Activated T-cell treated with anti-CD3 and anti-CD28 coated beads, Interleukin-2, amount 50 U/mL, for 72 hours (primary cell): ENCODE data around the gene AADACL2. TPM values are rescaled to one million over a fixed set of nuclear protein-coding genes. Genes with fewer than 3 reads are reported as not detected.
"Not testable (repeated sequence)": the region's sequence is repeated elsewhere in the genome, so short reads cannot be mapped to it uniquely, and the experiment has no call there.

Experiments used
- ATAC-seq, 2 donors: fragments of 150-1000 bp; cut with Tn5 transposase; replicated peaks in 1 of 2; 2 replicates each; pipeline ENCODE4 v1.10.0; 2021; ENCODE audit warnings: moderate library complexity in 2 of 2, mild to moderate bottlenecking in 1 of 2
- DNase-seq, 2 donors: peaks; one replicate each; pipeline ENCODE4 v3.0.0; 2021 to 2022; ENCODE audit warnings: mixed read lengths in 1 of 2
- H3K27ac Mint-ChIP-seq: one replicate; pipeline ENCODE4 v1.8.0; 2022; ENCODE audit warnings: mild to moderate bottlenecking, moderate library complexity, mixed read lengths
- H3K27me3 Mint-ChIP-seq: one replicate; pipeline ENCODE4 v1.8.0; 2022; ENCODE audit warnings: low read depth, mixed read lengths
- H3K36me3 Mint-ChIP-seq, 2 donors: one replicate each; pipeline ENCODE4 v1.8.0; 2022; ENCODE audit warnings: mixed read lengths in 2 of 2, mild to moderate bottlenecking in 1 of 2; ENCODE audit not compliant: insufficient read depth in 2 of 2
- H3K4me1 Mint-ChIP-seq: one replicate; pipeline ENCODE4 v1.8.0; 2022; ENCODE audit warnings: low read depth, mixed read lengths
- H3K4me3 Mint-ChIP-seq, 2 donors: one replicate each; pipeline ENCODE4 v1.8.0; 2022; ENCODE audit warnings: mild to moderate bottlenecking in 2 of 2, mixed read lengths in 2 of 2, moderate library complexity in 2 of 2
- H3K9me3 Mint-ChIP-seq, 2 donors: one replicate each; pipeline ENCODE4 v1.8.0; 2022; ENCODE audit warnings: mixed read lengths in 2 of 2
- total RNA-seq, 2 donors: library from RNA; stranded (reverse); gene quantifications; one replicate each; pipeline ENCODE4 v1.2.3, GENCODE V29; 2022

The AADACL2 gene
- total RNA-seq, 2 donors from 2014 or later = not detected

- no peaks in the 10 kb centered on the region for H3K36me3 Mint-ChIP-seq
- no peak overlapping the region for H3K27ac Mint-ChIP-seq
- H3K4me1 Mint-ChIP-seq = no peaks in the 10 kb centered on the region
- H3K9me3 Mint-ChIP-seq = no peaks in the 10 kb centered on the region
- DNase-seq = no peak
- no peaks in the 10 kb centered on the region for H3K27me3 Mint-ChIP-seq
- no peak for ATAC-seq
- H3K4me3 Mint-ChIP-seq = no peak overlapping the region
Observed at GRCh38 chr3:151726016-151726415, 7.7 kb upstream of the AADACL2 start.

- ATAC-seq (no peak), DNase-seq (no peak)
- H3K4me1 Mint-ChIP-seq = no peaks in the 10 kb centered on the region
- no peak overlapping the region for H3K4me3 Mint-ChIP-seq
- no peak overlapping the region for H3K27ac Mint-ChIP-seq
- no peaks in the 10 kb centered on the region for H3K36me3 Mint-ChIP-seq
- no peaks in the 10 kb centered on the region for H3K9me3 Mint-ChIP-seq
- no peaks in the 10 kb centered on the region for H3K27me3 Mint-ChIP-seq
Observed at GRCh38 chr3:151732861-151733260, 866 bp upstream of the AADACL2 start.

GRCh38 chr3:151740581-151740980 is 6.9 kb downstream of the AADACL2 start:
- H3K27ac Mint-ChIP-seq = no peak overlapping the region
- DNase-seq (no peak), ATAC-seq (no peak)
- H3K36me3 Mint-ChIP-seq = no peaks in the 10 kb centered on the region
- no peaks in the 10 kb centered on the region for H3K4me1 Mint-ChIP-seq
- H3K4me3 Mint-ChIP-seq = no peak overlapping the region
- peaks cover 0 to 2% of the 10 kb centered on the region in 2 donors for H3K9me3 Mint-ChIP-seq
- H3K27me3 Mint-ChIP-seq = no peaks in the 10 kb centered on the region

- Mint-ChIP-seq H3K9me3 (no peaks in the 10 kb centered on the region), H3K27me3 (no peaks in the 10 kb centered on the region), H3K4me1 (no peaks in the 10 kb centered on the region), H3K27ac (no peak overlapping the region), H3K4me3 (no peak overlapping the region), H3K36me3 (no peaks in the 10 kb centered on the region)
- ATAC-seq (no peak), DNase-seq (no peak)
Observed at GRCh38 chr3:151743855-151744254, 10.1 kb downstream of the AADACL2 start.

GRCh38 chr3:151750181-151750580 is 16.5 kb downstream of the AADACL2 start:
- DNase-seq (no peak), ATAC-seq (no peak)
- Mint-ChIP-seq H3K9me3 (no peaks in the 10 kb centered on the region), H3K27ac (no peak overlapping the region), H3K4me3 (no peak overlapping the region), H3K36me3 (no peaks in the 10 kb centered on the region), H3K4me1 (no peaks in the 10 kb centered on the region), H3K27me3 (no peaks in the 10 kb centered on the region)

- H3K9me3 Mint-ChIP-seq = no peaks in the 10 kb centered on the region
- no peaks in the 10 kb centered on the region for H3K36me3 Mint-ChIP-seq
- no peaks in the 10 kb centered on the region for H3K4me1 Mint-ChIP-seq
- no peaks in the 10 kb centered on the region for H3K27me3 Mint-ChIP-seq
- ATAC-seq = no peak
- no peak overlapping the region for H3K27ac Mint-ChIP-seq
- no peak for DNase-seq
- H3K4me3 Mint-ChIP-seq = no peak overlapping the region
Observed at GRCh38 chr3:151750678-151751077, 17.0 kb downstream of the AADACL2 start.

GRCh38 chr3:151751161-151751560 is 17.4 kb downstream of the AADACL2 start:
- H3K4me3 Mint-ChIP-seq = no peak overlapping the region
- H3K27ac Mint-ChIP-seq = no peak overlapping the region
- H3K4me1 Mint-ChIP-seq = no peaks in the 10 kb centered on the region
- DNase-seq (no peak), ATAC-seq (no peak)
- H3K36me3 Mint-ChIP-seq = no peaks in the 10 kb centered on the region
- H3K27me3 Mint-ChIP-seq = no peaks in the 10 kb centered on the region
- no peaks in the 10 kb centered on the region for H3K9me3 Mint-ChIP-seq

- H3K27ac Mint-ChIP-seq = no peak overlapping the region
- no peak overlapping the region for H3K4me3 Mint-ChIP-seq
- ATAC-seq = no peak
- no peak for DNase-seq
- no peaks in the 10 kb centered on the region for H3K9me3 Mint-ChIP-seq
- H3K4me1 Mint-ChIP-seq = no peaks in the 10 kb centered on the region
- H3K36me3 Mint-ChIP-seq = no peaks in the 10 kb centered on the region
- H3K27me3 Mint-ChIP-seq = no peaks in the 10 kb centered on the region
Observed at GRCh38 chr3:151753846-151754245, 20.1 kb downstream of the AADACL2 start.

GRCh38 chr3:151761581-151761980 is 27.9 kb downstream of the AADACL2 start:
- no peaks in the 10 kb centered on the region for H3K36me3 Mint-ChIP-seq
- H3K27ac Mint-ChIP-seq = no peak overlapping the region
- no peak for DNase-seq
- H3K4me3 Mint-ChIP-seq = no peak overlapping the region
- H3K4me1 Mint-ChIP-seq = no peaks in the 10 kb centered on the region
- H3K27me3 Mint-ChIP-seq = no peaks in the 10 kb centered on the region
- peaks cover 2 to 3% of the 10 kb centered on the region in 2 donors for H3K9me3 Mint-ChIP-seq
- no peak for ATAC-seq

- H3K9me3 Mint-ChIP-seq, H3K4me3 Mint-ChIP-seq, ATAC-seq, H3K4me1 Mint-ChIP-seq, DNase-seq, H3K27ac Mint-ChIP-seq, H3K36me3 Mint-ChIP-seq, H3K27me3 Mint-ChIP-seq: not testable (repeated sequence)
Observed at GRCh38 chr3:151764699-151765098, 31.0 kb downstream of the AADACL2 start.

GRCh38 chr3:151765685-151766084 is 32.0 kb downstream of the AADACL2 start:
- Mint-ChIP-seq H3K9me3 (peaks cover 2 to 3% of the 10 kb centered on the region in 2 donors), H3K36me3 (no peaks in the 10 kb centered on the region), H3K27me3 (no peaks in the 10 kb centered on the region), H3K27ac (no peak overlapping the region), H3K4me3 (no peak overlapping the region), H3K4me1 (no peaks in the 10 kb centered on the region)
- DNase-seq (no peak), ATAC-seq (no peak)

GRCh38 chr3:151766454-151766853 is 32.7 kb downstream of the AADACL2 start:
- ATAC-seq (no peak), DNase-seq (no peak)
- H3K27me3 Mint-ChIP-seq = no peaks in the 10 kb centered on the region
- H3K27ac Mint-ChIP-seq = no peak overlapping the region
- H3K36me3 Mint-ChIP-seq = no peaks in the 10 kb centered on the region
- H3K4me1 Mint-ChIP-seq = no peaks in the 10 kb centered on the region
- H3K9me3 Mint-ChIP-seq = peaks cover 2 to 3% of the 10 kb centered on the region in 2 donors
- no peak overlapping the region for H3K4me3 Mint-ChIP-seq

- Mint-ChIP-seq H3K36me3 (no peaks in the 10 kb centered on the region), H3K4me3 (no peak overlapping the region), H3K27me3 (no peaks in the 10 kb centered on the region), H3K9me3 (peaks cover 2 to 3% of the 10 kb centered on the region in 2 donors), H3K4me1 (no peaks in the 10 kb centered on the region), H3K27ac (no peak overlapping the region)
- DNase-seq (no peak), ATAC-seq (no peak)
Observed at GRCh38 chr3:151768393-151768930, 34.7 kb downstream of the AADACL2 start.

GRCh38 chr3:151769175-151769574 is 35.4 kb downstream of the AADACL2 start:
- H3K36me3 Mint-ChIP-seq = no peaks in the 10 kb centered on the region
- peaks cover 2 to 3% of the 10 kb centered on the region in 2 donors for H3K9me3 Mint-ChIP-seq
- H3K4me1 Mint-ChIP-seq = no peaks in the 10 kb centered on the region
- DNase-seq = no peak
- no peak overlapping the region for H3K4me3 Mint-ChIP-seq
- ATAC-seq = no peak
- H3K27me3 Mint-ChIP-seq = no peaks in the 10 kb centered on the region
- no peak overlapping the region for H3K27ac Mint-ChIP-seq
